HPDE6-E6E7 (cell line): ENCODE measurements around the gene AARSD1.
"Not testable (repeated sequence)": the region's sequence is repeated elsewhere in the genome, so short reads cannot be mapped to it uniquely, and the experiment has no call there.

ENCODE experiments used
- DNase-seq: peaks from one replicate; pipeline ENCODE4 v3.0.0; 2011; ENCODE audit warnings: missing footprints; ENCODE audit errors: extremely low spot score

Gene AARSD1

GRCh38 chr17:42964161-42964932 lies at the start of gene AARSD1:
Gene AARSD1, minus strand, starts transcription at chr17:42964454. Its CDS starts 14 bp downstream, at chr17:42964440.
- DNase-seq = peak; percentile 89

- no peak for DNase-seq
Observed at GRCh38 chr17:43013296-43013695, 49.0 kb upstream of the AARSD1 start.

GRCh38 chr17:43011728-43012472 lies 47.6 kb upstream of the AARSD1 start:
- no peak for DNase-seq

GRCh38 chr17:43010667-43011308 lies 46.5 kb upstream of the AARSD1 start:
- DNase-seq = no peak

- peak; percentile 86 for DNase-seq
Observed at GRCh38 chr17:43006639-43007551, 42.6 kb upstream of the AARSD1 start, which contains the start of gene IFI35. Gene IFI35, plus strand, starts transcription at chr17:43006784. Its CDS starts 164 bp downstream, at chr17:43006948.

- no peak for DNase-seq
Observed at GRCh38 chr17:43003542-43004172, 39.4 kb upstream of the AARSD1 start.

GRCh38 chr17:43000894-43001293 lies 36.6 kb upstream of the AARSD1 start:
- DNase-seq = not testable (repeated sequence)

GRCh38 chr17:42999003-42999525 lies 34.8 kb upstream of the AARSD1 start:
- no peak for DNase-seq

GRCh38 chr17:42997984-42998938 lies 34.0 kb upstream of the AARSD1 start, which contains the start of gene RPL27:
Gene RPL27, plus strand, starts transcription at chr17:42998419. Its CDS starts 332 bp downstream, at chr17:42998751.
- DNase-seq = peak; percentile 98

- DNase-seq = no peak
Observed at GRCh38 chr17:42997390-42997983, 33.2 kb upstream of the AARSD1 start.

GRCh38 chr17:42993913-42994312 lies 29.7 kb upstream of the AARSD1 start:
- DNase-seq = not testable (repeated sequence)

- no peak for DNase-seq
Observed at GRCh38 chr17:42992872-42993271, 28.6 kb upstream of the AARSD1 start.

- no peak for DNase-seq
Observed at GRCh38 chr17:42991471-42991870, 27.2 kb upstream of the AARSD1 start.

GRCh38 chr17:42989726-42990652 lies 25.7 kb upstream of the AARSD1 start:
- DNase-seq = peak; percentile 44

- DNase-seq = no peak
Observed at GRCh38 chr17:42989141-42989540, 24.9 kb upstream of the AARSD1 start.

GRCh38 chr17:42985225-42985624 lies 21.0 kb upstream of the AARSD1 start:
- no peak for DNase-seq

GRCh38 chr17:42982266-42982665 lies 18.0 kb upstream of the AARSD1 start:
- DNase-seq = no peak
